Spleen (tissue), 7 donors: Measurements from ENCODE around the gene ZNF429.

Source experiments
- CTCF ChIP-seq, 11 experiments: fragments of 200-600 bp in 7 of 11; fragments of 450-650 bp in 4 of 11; sonication (generic) in 4 of 11; IDR thresholded peaks in 8 of 11; conservative IDR thresholded peaks in 3 of 11; 1 replicate in 7 of 11; 2 replicates in 4 of 11; pipeline versions ENCODE4 v1.4.0 to v1.8.0; 2016 to 2021; ENCODE audit warnings: antibody characterized with exemption in 11 of 11, inconsistent platforms in 4 of 11, mild to moderate bottlenecking in 1 of 11
- POLR2A ChIP-seq, 3 donors: fragments of 450-650 bp; IDR thresholded peaks; one replicate each; pipeline ENCODE4 v1.5.1; 2017; ENCODE audit warnings: antibody characterized with exemption in 3 of 3, mild to moderate bottlenecking in 1 of 3
- donor health status: DM: no; HTN: no; CAD: no; lungs with moderate emphysema.
- donor health status: DM: no; HTN: no; CAD: no.
- donor health status: DM: no; HTN: no; CAD: no.

- TF ChIP-seq POLR2A (IDR thresholded peaks at IDR 0.05) (no peak), CTCF (IDR thresholded peaks at IDR 0.05 in 8 of 11, conservative IDR thresholded peaks at IDR 0.05 in 3 of 11) (no peak)
These were observed 6.8 kb upstream of the ZNF429 start for GRCh38 chr19:21498651-21499050.
